Measurements from ENCODE around the gene GPR62. TPM values are rescaled to one million over a fixed set of nuclear protein-coding genes. Genes with fewer than 3 reads are reported as not detected.
"Not testable (repeated sequence)": the region's sequence is repeated elsewhere in the genome, so short reads cannot be mapped to it uniquely, and the experiment has no call there.

The GPR62 gene
- total RNA-seq, 2 experiments from 2014 or later: not detected

DNA sequence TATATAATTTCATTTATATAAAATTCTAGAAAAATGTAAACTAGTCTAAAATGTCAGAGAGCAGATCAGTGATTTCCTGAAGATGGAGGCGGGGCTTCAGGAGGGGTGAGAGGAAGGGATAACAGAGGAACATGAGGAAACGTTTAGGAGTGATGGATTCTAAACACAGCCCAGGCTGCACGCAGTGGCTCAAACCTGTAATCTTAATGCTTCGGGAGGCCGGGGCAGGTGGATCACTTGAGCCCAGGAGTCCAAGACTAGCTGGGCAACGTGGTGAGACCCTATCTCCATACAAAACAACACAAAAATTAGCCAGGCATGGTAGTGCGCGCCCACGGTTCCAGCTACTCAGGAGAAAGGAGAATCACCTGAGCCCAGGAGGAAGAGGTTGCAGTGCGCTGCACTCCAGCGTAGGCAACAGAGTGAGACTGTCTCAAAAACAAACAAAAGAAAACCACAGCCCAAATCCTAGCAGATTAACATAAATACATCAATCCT, 34.1 kb upstream of the GPR62 start:
- CTCF ChIA-PET (ENCODE audit: unreplicated experiment): no interaction called here
- no peaks in the 10 kb centered on the region for H3K36me3 ChIP-seq (ENCODE audit: insufficient read depth, low read length)
- no peak for DNase-seq (ENCODE audit: low spot score)
- no peaks in the 10 kb centered on the region for H3K79me2 ChIP-seq (ENCODE audit: insufficient read depth, low read depth, low read length)
- no peak overlapping the region for H2AFZ ChIP-seq (ENCODE audit: low read length)
- no peak overlapping the region for H3K27ac ChIP-seq (ENCODE audit: low read depth, low read length, poor library complexity, severe bottlenecking)
- POLR2A ChIA-PET: interaction anchor here (0.7 kb wide), 1 partner anchor 24 kb away, joined by 3 read pairs; no protein-coding TSS in a partner anchor
- BruUV-seq (replicated peaks): no TSS peak
- H3K9me3 ChIP-seq (ENCODE audit: low read length): no peaks in the 10 kb centered on the region
- H3K4me2 ChIP-seq (ENCODE audit: low read length): no peak overlapping the region
- no peaks in the 10 kb centered on the region for H3K9me2 ChIP-seq (ENCODE audit: insufficient read depth, low read length)
- H3K4me3 ChIP-seq (ENCODE audit: low read depth, low read length, poor library complexity, severe bottlenecking): no peak overlapping the region
- intact Hi-C loops (cut with micrococcal nuclease; ENCODE audit: unreplicated experiment): no loop called here
- no peaks in the 10 kb centered on the region for H3K4me1 ChIP-seq (ENCODE audit: insufficient read depth, low read length, poor library complexity, severe bottlenecking)
- TF ChIP-seq CTCF (conservative IDR thresholded peaks at IDR 0.05; ENCODE audit: low read length): no peak
- TF ChIP-seq EZH2phosphoT487 (IDR thresholded peaks at IDR 0.05; ENCODE audit: borderline replicate concordance, low read depth, low read length): no peak
- H4K20me1 ChIP-seq (ENCODE audit: insufficient read depth, low read length): no peaks in the 10 kb centered on the region

- Histone ChIP-seq H4K20me1 (ENCODE audit: insufficient read depth, low read length) (no peaks in the 10 kb centered on the region), H3K9me2 (ENCODE audit: insufficient read depth, low read length) (no peaks in the 10 kb centered on the region), H3K9me3 (ENCODE audit: low read length) (no peaks in the 10 kb centered on the region), H3K27ac (ENCODE audit: low read depth, low read length, poor library complexity, severe bottlenecking) (no peak overlapping the region), H3K36me3 (ENCODE audit: insufficient read depth, low read length) (peaks cover 12% of the 10 kb centered on the region), H2AFZ (ENCODE audit: low read length) (no peak overlapping the region), H3K4me1 (ENCODE audit: insufficient read depth, low read length, poor library complexity, severe bottlenecking) (no peaks in the 10 kb centered on the region), H3K4me2 (ENCODE audit: low read length) (no peak overlapping the region), H3K4me3 (ENCODE audit: low read depth, low read length, poor library complexity, severe bottlenecking) (no peak overlapping the region), H3K79me2 (ENCODE audit: insufficient read depth, low read depth, low read length) (no peaks in the 10 kb centered on the region)
- intact Hi-C loops (cut with micrococcal nuclease; ENCODE audit: unreplicated experiment): no loop called here
- ChIA-PET CTCF (ENCODE audit: unreplicated experiment) (no interaction called here), POLR2A (interaction anchor here (0.7 kb wide), 1 partner anchor 15 kb away, joined by 3 read pairs; no protein-coding TSS in a partner anchor)
- DNase-seq (ENCODE audit: low spot score): no peak
- no TSS peak for BruUV-seq (replicated peaks)
- TF ChIP-seq CTCF (conservative IDR thresholded peaks at IDR 0.05; ENCODE audit: low read length) (no peak), EZH2phosphoT487 (IDR thresholded peaks at IDR 0.05; ENCODE audit: borderline replicate concordance, low read depth, low read length) (no peak)
Observed at GRCh38 chr3:51927061-51927977, 27.9 kb upstream of the GPR62 start.

- H2AFZ ChIP-seq (ENCODE audit: low read length): no peak overlapping the region
- no peak for DNase-seq (ENCODE audit: low spot score)
- no peaks in the 10 kb centered on the region for H3K4me1 ChIP-seq (ENCODE audit: insufficient read depth, low read length, poor library complexity, severe bottlenecking)
- no TSS peak for BruUV-seq (replicated peaks)
- no peak overlapping the region for H3K27ac ChIP-seq (ENCODE audit: low read depth, low read length, poor library complexity, severe bottlenecking)
- peaks cover 24% of the 10 kb centered on the region for H3K36me3 ChIP-seq (ENCODE audit: insufficient read depth, low read length)
- no peaks in the 10 kb centered on the region for H3K9me3 ChIP-seq (ENCODE audit: low read length)
- no peak overlapping the region for H3K4me2 ChIP-seq (ENCODE audit: low read length)
- H3K4me3 ChIP-seq (ENCODE audit: low read depth, low read length, poor library complexity, severe bottlenecking): no peak overlapping the region
- ChIA-PET POLR2A (no interaction called here), CTCF (ENCODE audit: unreplicated experiment) (no interaction called here)
- intact Hi-C loops (cut with micrococcal nuclease; ENCODE audit: unreplicated experiment): no loop called here
- no peak for TF ChIP-seq EZH2phosphoT487 (IDR thresholded peaks at IDR 0.05; ENCODE audit: borderline replicate concordance, low read depth, low read length)
- no peak for TF ChIP-seq CTCF (conservative IDR thresholded peaks at IDR 0.05; ENCODE audit: low read length)
- H3K79me2 ChIP-seq (ENCODE audit: insufficient read depth, low read depth, low read length): no peaks in the 10 kb centered on the region
- H3K9me2 ChIP-seq (ENCODE audit: insufficient read depth, low read length): no peaks in the 10 kb centered on the region
- H4K20me1 ChIP-seq (ENCODE audit: insufficient read depth, low read length): no peaks in the 10 kb centered on the region
Observed at GRCh38 chr3:51928438-51928837, 26.7 kb upstream of the GPR62 start.

GRCh38 chr3:51928981-51929380, 26.2 kb upstream of the GPR62 start:
- H3K4me2 ChIP-seq (ENCODE audit: low read length); intact Hi-C loops (cut with micrococcal nuclease; ENCODE audit: unreplicated experiment); H3K27ac ChIP-seq (ENCODE audit: low read depth, low read length, poor library complexity, severe bottlenecking); H3K9me2 ChIP-seq (ENCODE audit: insufficient read depth, low read length); H3K9me3 ChIP-seq (ENCODE audit: low read length); DNase-seq (ENCODE audit: low spot score); BruUV-seq (replicated peaks); H3K79me2 ChIP-seq (ENCODE audit: insufficient read depth, low read depth, low read length); H3K4me1 ChIP-seq (ENCODE audit: insufficient read depth, low read length, poor library complexity, severe bottlenecking); H3K4me3 ChIP-seq (ENCODE audit: low read depth, low read length, poor library complexity, severe bottlenecking); H4K20me1 ChIP-seq (ENCODE audit: insufficient read depth, low read length); POLR2A ChIA-PET; CTCF ChIA-PET (ENCODE audit: unreplicated experiment); H2AFZ ChIP-seq (ENCODE audit: low read length): not testable (repeated sequence)
- peaks cover 29% of the 10 kb centered on the region for H3K36me3 ChIP-seq (ENCODE audit: insufficient read depth, low read length)

Data from OCI-LY7 (cell line).